ENCODE measurements around the gene DGCR2. TPM values are rescaled to one million over a fixed set of nuclear protein-coding genes. Genes with fewer than 3 reads are reported as not detected.
"Not testable (repeated sequence)": the region's sequence is repeated elsewhere in the genome, so short reads cannot be mapped to it uniquely, and the experiment has no call there.

Gene DGCR2
- total and polyA plus RNA-seq, 9 donors, result 23.9 to 71.9 (median 59.1) TPM

DNA sequence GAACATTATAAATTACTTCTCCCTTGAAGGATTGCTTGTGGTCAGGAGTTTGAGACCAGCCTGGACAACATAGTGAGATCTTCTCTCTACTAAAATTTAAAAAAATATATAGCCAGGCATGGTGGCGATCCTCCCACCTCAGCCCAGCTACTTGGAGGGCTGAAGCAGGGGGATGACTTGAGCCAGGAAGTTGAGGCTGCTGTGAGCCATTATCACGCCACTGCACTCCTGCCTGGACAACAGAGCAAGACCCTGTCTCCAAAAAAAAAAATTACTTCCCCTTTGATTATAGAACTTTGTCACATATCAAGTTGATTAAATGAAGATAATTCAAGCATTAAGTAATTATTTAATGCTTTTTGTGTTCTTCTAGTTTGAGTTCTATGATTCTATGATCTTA, 121.0 kb downstream of the DGCR2 start:
- Histone ChIP-seq H3K27me3 (no peaks in the 10 kb centered on the region), H3K27ac (no peak overlapping the region), H3K9me3 (peaks cover 0 to 3% of the 10 kb centered on the region in 2 donors), H3K36me3 (no peaks in the 10 kb centered on the region), H3K4me3 (no peak overlapping the region), H3K4me1 (ENCODE audit: insufficient read depth) (no peaks in the 10 kb centered on the region)
- intact Hi-C loops (cut with DNase I), result no loop called here
- no peak for DNase-seq
- no peak for TF ChIP-seq POLR2A (IDR thresholded peaks at IDR 0.05)
- TF ChIP-seq, protein P1, sequence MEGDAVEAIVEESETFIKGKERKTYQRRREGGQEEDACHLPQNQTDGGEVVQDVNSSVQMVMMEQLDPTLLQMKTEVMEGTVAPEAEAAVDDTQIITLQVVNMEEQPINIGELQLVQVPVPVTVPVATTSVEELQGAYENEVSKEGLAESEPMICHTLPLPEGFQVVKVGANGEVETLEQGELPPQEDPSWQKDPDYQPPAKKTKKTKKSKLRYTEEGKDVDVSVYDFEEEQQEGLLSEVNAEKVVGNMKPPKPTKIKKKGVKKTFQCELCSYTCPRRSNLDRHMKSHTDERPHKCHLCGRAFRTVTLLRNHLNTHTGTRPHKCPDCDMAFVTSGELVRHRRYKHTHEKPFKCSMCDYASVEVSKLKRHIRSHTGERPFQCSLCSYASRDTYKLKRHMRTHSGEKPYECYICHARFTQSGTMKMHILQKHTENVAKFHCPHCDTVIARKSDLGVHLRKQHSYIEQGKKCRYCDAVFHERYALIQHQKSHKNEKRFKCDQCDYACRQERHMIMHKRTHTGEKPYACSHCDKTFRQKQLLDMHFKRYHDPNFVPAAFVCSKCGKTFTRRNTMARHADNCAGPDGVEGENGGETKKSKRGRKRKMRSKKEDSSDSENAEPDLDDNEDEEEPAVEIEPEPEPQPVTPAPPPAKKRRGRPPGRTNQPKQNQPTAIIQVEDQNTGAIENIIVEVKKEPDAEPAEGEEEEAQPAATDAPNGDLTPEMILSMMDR (IDR thresholded peaks at IDR 0.05), result no peak
- TF ChIP-seq EP300 (IDR thresholded peaks at IDR 0.05), result no peak
- WGBS, 3 donors, result 68 to 84% (median 79%) methylated on average over 2 of the region's 2 CpGs

DNA sequence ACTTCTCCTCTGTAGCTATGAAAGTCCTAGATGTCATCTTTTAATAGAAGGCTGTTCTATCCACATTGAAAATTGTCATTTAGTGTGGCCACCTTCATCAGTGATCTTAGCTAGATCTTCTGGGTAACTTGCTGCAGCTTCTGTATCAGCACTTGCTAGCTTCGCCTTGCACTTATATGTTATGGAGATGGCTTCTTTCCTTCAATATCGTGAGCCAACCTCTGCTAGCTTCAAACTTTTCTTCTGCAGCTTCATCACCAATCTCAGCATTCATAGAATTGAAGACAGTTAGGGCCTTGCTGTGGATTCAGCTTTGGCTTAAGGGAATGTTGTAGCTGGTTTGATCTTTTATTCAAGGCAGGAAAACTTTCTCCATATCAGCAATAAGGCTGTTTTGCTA, 122.1 kb downstream of the DGCR2 start:
- H3K36me3 ChIP-seq; H3K9me3 ChIP-seq; H3K4me3 ChIP-seq; H3K27ac ChIP-seq; H3K27me3 ChIP-seq; H3K4me1 ChIP-seq (ENCODE audit: insufficient read depth); intact Hi-C loops (cut with DNase I); DNase-seq: not testable (repeated sequence)
- 87 to 93% (median 87%) methylated on average over 2 of the region's 2 CpGs for whole genome bisulfite sequencing, 3 donors

DNA sequence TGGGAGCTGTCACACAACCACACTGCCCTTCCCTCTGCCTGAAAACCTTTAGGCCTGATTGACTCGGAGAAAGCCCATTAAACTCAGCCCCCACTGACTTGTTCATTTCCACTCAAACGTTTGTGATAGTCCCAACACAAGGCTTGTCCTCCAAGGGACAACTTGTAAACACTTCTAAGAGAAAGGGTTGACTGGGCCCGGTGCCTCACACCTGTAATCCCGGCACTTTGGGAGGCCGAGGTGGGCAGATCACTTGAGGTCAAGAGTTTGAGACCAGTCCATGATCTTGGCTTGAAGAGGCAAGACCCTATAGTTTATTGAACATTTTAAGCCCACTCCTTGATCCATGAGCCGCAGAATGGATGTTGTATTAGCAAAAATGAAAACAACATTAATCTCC, 122.8 kb downstream of the DGCR2 start:
- WGBS, 3 donors, result 75 to 81% (median 79%) methylated on average over 6 of the region's 6 CpGs

DNA sequence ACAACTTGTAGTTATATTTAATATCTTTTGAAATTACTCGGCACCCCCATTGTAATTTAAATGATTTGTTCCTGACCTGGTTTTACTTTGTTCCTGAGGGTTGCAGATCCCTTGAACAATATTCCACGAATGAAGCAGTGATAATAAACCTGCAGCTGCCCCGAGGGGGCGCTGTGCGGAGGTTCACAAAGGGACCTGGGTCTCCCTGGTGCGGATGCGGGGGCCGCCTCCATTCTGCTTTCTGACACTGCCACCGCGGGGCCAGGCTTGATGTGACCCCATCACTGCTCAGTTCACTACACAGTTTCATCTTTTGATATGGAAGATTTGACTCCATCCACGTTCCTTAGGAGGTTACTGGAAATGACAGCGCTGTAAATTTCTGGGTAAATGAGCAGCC, 123.2 kb downstream of the DGCR2 start:
- DNase-seq, result no peak
- H3K4me3 ChIP-seq, result no peak overlapping the region
- H3K4me1 ChIP-seq (ENCODE audit: insufficient read depth), result no peaks in the 10 kb centered on the region
- H3K9me3 ChIP-seq, result peaks cover 0 to 3% of the 10 kb centered on the region in 2 donors
- no peaks in the 10 kb centered on the region for H3K36me3 ChIP-seq
- no peak overlapping the region for H3K27ac ChIP-seq
- TF ChIP-seq EP300 (IDR thresholded peaks at IDR 0.05) (no peak), POLR2A (IDR thresholded peaks at IDR 0.05) (no peak)
- TF ChIP-seq, protein P1 (IDR thresholded peaks at IDR 0.05), result no peak
- intact Hi-C loops (cut with DNase I), result no loop called here
- WGBS, 3 donors, result 14 to 21% (median 14%) methylated on average over 12 of the region's 12 CpGs
- H3K27me3 ChIP-seq, result no peaks in the 10 kb centered on the region

More for the DNA sequence above, 122.8 kb downstream of the DGCR2 start:
- peaks cover 0 to 3% of the 10 kb centered on the region in 2 donors for H3K9me3 ChIP-seq
- H3K27me3 ChIP-seq, result no peaks in the 10 kb centered on the region
- no peaks in the 10 kb centered on the region for H3K36me3 ChIP-seq
- DNase-seq, result no peak
- intact Hi-C loops (cut with DNase I), result no loop called here
- no peak overlapping the region for H3K4me3 ChIP-seq
- H3K4me1 ChIP-seq (ENCODE audit: insufficient read depth), result no peaks in the 10 kb centered on the region
- H3K27ac ChIP-seq, result no peak overlapping the region
- TF ChIP-seq POLR2A (IDR thresholded peaks at IDR 0.05), result no peak
- TF ChIP-seq EP300 (IDR thresholded peaks at IDR 0.05), result no peak
- TF ChIP-seq, protein P1 (IDR thresholded peaks at IDR 0.05), result no peak

DNA sequence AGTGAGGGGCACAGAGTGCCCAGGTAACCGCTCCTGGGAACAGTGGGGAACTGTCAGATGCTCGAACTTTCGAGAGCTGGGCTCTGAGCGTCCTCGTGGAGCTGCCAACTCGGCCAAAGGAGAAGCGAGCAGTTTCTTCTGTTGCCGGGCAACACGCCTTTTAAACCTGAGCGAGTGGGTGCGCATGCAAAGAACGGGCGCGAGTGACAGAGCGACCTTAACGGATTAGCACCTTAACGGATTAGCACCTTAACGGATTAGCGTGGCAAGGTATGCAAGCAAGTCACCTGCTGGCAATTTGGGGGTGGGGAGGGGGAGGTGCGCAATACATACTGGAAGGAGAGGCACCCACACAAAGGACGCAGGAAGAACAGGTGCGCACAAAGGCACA, 124.3 kb downstream of the DGCR2 start:
- Histone ChIP-seq H3K4me3 (no peak overlapping the region), H3K27me3 (no peaks in the 10 kb centered on the region), H3K4me1 (ENCODE audit: insufficient read depth) (no peaks in the 10 kb centered on the region), H3K9me3 (peaks cover 0 to 3% of the 10 kb centered on the region in 2 donors), H3K27ac (no peak overlapping the region), H3K36me3 (no peaks in the 10 kb centered on the region)
- WGBS, 3 donors, result 39 to 48% (median 47%) methylated on average over 22 of the region's 22 CpGs
- no peak for TF ChIP-seq EP300 (IDR thresholded peaks at IDR 0.05)
- TF ChIP-seq, protein P1 (IDR thresholded peaks at IDR 0.05), result no peak
- no peak for DNase-seq
- intact Hi-C loops (cut with DNase I), result no loop called here
